HFFc6 (cell line): ENCODE measurements around the gene PRICKLE2. TPM values are rescaled to one million over a fixed set of nuclear protein-coding genes. Genes with fewer than 3 reads are reported as not detected.
A peak's percentile ranks its signal among the peaks of the same experiment; 100 is the strongest.

Experiments
- DNase-seq: peaks from one replicate; pipeline ENCODE4 v3.0.0-alpha.2; 2018
- H3K27ac Mint-ChIP-seq: 2 replicates; pipeline ENCODE4 v1.8.0; 2020; ENCODE audit warnings: mild to moderate bottlenecking, mixed read lengths
- H3K27me3 Mint-ChIP-seq: 2 replicates; pipeline ENCODE4 v1.8.0; 2021; ENCODE audit warnings: mild to moderate bottlenecking, moderate library complexity, mixed read lengths; ENCODE audit not compliant: insufficient read depth
- H3K36me3 Mint-ChIP-seq: 2 replicates; pipeline ENCODE4 v1.8.0; 2021; ENCODE audit warnings: low read depth, mixed read lengths
- H3K4me1 Mint-ChIP-seq: 2 replicates; pipeline ENCODE4 v1.8.0; 2020; ENCODE audit warnings: low read depth, mixed read lengths
- H3K4me3 Mint-ChIP-seq: 2 replicates; pipeline ENCODE4 v1.8.0; 2020; ENCODE audit warnings: mild to moderate bottlenecking, moderate library complexity, mixed read lengths
- H3K9me3 Mint-ChIP-seq: 2 replicates; pipeline ENCODE4 v1.8.0; 2020; ENCODE audit warnings: mild to moderate bottlenecking, mixed read lengths
- CTCF ChIP-seq: fragments of 200-600 bp; sonication (generic); IDR thresholded peaks from 2 replicates; pipeline ENCODE4 v1.5.0; 2021; ENCODE audit warnings: antibody characterized with exemption, mild to moderate bottlenecking
- total RNA-seq, 6 experiments: library from RNA; stranded (reverse); fragmentation: NEBNext Ultra II Directional; extraction: Animal tissue kit (Norgen Biotek cat#: 25700); gene quantifications; 2 replicates in 1 of 6; 3 replicates in 5 of 6; pipeline ENCODE4 v1.2.3, GENCODE V29; 2021

PRICKLE2 gene
- total RNA-seq, 6 experiments from 2014 or later, result 14.0 to 21.7 (median 18.4) TPM

GRCh38 chr3:64117483-64117882 is 107.8 kb downstream of the PRICKLE2 start:
- Mint-ChIP-seq H3K4me1 (peaks cover 9% of the 10 kb centered on the region), H3K9me3 (peaks cover 18% of the 10 kb centered on the region), H3K4me3 (no peak overlapping the region), H3K27ac (no peak overlapping the region), H3K27me3 (no peaks in the 10 kb centered on the region; the same call in 1 of the 2 replicates), H3K36me3 (peaks cover 53% of the 10 kb centered on the region)
- no peak for TF ChIP-seq CTCF
- DNase-seq, result no peak

- no peak for DNase-seq
- H3K4me1 Mint-ChIP-seq, result no peaks in the 10 kb centered on the region
Measured at GRCh38 chr3:64114651-64115050, 110.6 kb downstream of the PRICKLE2 start.

GRCh38 chr3:64111872-64112271 is 113.4 kb downstream of the PRICKLE2 start:
- peak; percentile 41 for TF ChIP-seq CTCF
- no peak overlapping the region for H3K27ac Mint-ChIP-seq
- H3K27me3 Mint-ChIP-seq, result no peaks in the 10 kb centered on the region; the same call in 1 of the 2 replicates
- peaks cover 40% of the 10 kb centered on the region for H3K36me3 Mint-ChIP-seq
- H3K9me3 Mint-ChIP-seq, result peaks cover 18% of the 10 kb centered on the region
- no peak overlapping the region for H3K4me3 Mint-ChIP-seq
- no peak for DNase-seq
- no peaks in the 10 kb centered on the region; the same call in 1 of the 2 replicates for H3K4me1 Mint-ChIP-seq

More at GRCh38 chr3:64114651-64115050, 110.6 kb downstream of the PRICKLE2 start:
- H3K36me3 Mint-ChIP-seq, result peaks cover 49% of the 10 kb centered on the region
- H3K9me3 Mint-ChIP-seq, result peaks cover 18% of the 10 kb centered on the region
- H3K4me3 Mint-ChIP-seq, result no peak overlapping the region
- no peak overlapping the region for H3K27ac Mint-ChIP-seq
- H3K27me3 Mint-ChIP-seq, result no peaks in the 10 kb centered on the region; the same call in 1 of the 2 replicates
- TF ChIP-seq CTCF, result no peak

- H3K9me3 Mint-ChIP-seq, result peaks cover 18% of the 10 kb centered on the region
- no peak for TF ChIP-seq CTCF
- peaks cover 34% of the 10 kb centered on the region for H3K36me3 Mint-ChIP-seq
- no peaks in the 10 kb centered on the region; the same call in 1 of the 2 replicates for H3K27me3 Mint-ChIP-seq
- H3K27ac Mint-ChIP-seq, result no peak overlapping the region
- H3K4me1 Mint-ChIP-seq, result peaks cover 8% of the 10 kb centered on the region
- no peak overlapping the region for H3K4me3 Mint-ChIP-seq
- no peak for DNase-seq
Measured at GRCh38 chr3:64111083-64111482, 114.2 kb downstream of the PRICKLE2 start.

- H3K4me3 Mint-ChIP-seq, result no peak overlapping the region
- H3K27ac Mint-ChIP-seq, result no peak overlapping the region
- H3K9me3 Mint-ChIP-seq, result peaks cover 9% of the 10 kb centered on the region
- no peak for TF ChIP-seq CTCF
- H3K4me1 Mint-ChIP-seq, result peaks cover 18% of the 10 kb centered on the region
- H3K27me3 Mint-ChIP-seq, result no peaks in the 10 kb centered on the region; the same call in 1 of the 2 replicates
- peaks cover 24% of the 10 kb centered on the region for H3K36me3 Mint-ChIP-seq
- DNase-seq, result no peak
Measured at GRCh38 chr3:64110071-64110470, 115.2 kb downstream of the PRICKLE2 start.
